Neural crest cell (in vitro differentiated cells): ENCODE data around the gene NLRP9. TPM values are rescaled to one million over a fixed set of nuclear protein-coding genes. Genes with fewer than 3 reads are reported as not detected.
"Not testable (repeated sequence)": the region's sequence is repeated elsewhere in the genome, so short reads cannot be mapped to it uniquely, and the experiment has no call there.

Experiments
- DNase-seq: peaks from one replicate; pipeline ENCODE4 v3.0.0; 2021; ENCODE audit warnings: low read depth, mixed read lengths, low spot score
- H3K27ac Mint-ChIP-seq: one replicate; pipeline ENCODE4 v1.8.0; 2021; ENCODE audit warnings: mild to moderate bottlenecking, mixed read lengths; ENCODE audit not compliant: unreplicated experiment
- H3K27me3 Mint-ChIP-seq: 2 replicates; pipeline ENCODE4 v1.8.0; 2021; ENCODE audit warnings: low read depth, mild to moderate bottlenecking, mixed read lengths
- H3K36me3 Mint-ChIP-seq: 2 replicates; pipeline ENCODE4 v1.8.0; 2021; ENCODE audit warnings: low read depth, mild to moderate bottlenecking, mixed read lengths
- H3K4me1 Mint-ChIP-seq: 2 replicates; pipeline ENCODE4 v1.8.0; 2021; ENCODE audit warnings: mixed read lengths
- H3K4me3 Mint-ChIP-seq: one replicate; pipeline ENCODE4 v1.8.0; 2021; ENCODE audit warnings: mild to moderate bottlenecking, mixed read lengths
- H3K9me3 Mint-ChIP-seq: 2 replicates; pipeline ENCODE4 v1.8.0; 2021; ENCODE audit warnings: mixed read lengths
- CTCF ChIP-seq: fragments of 200-600 bp; sonication (generic); conservative IDR thresholded peaks from 2 replicates; pipeline ENCODE4 v1.5.0; 2021; ENCODE audit warnings: antibody characterized with exemption, mild to moderate bottlenecking
- long read RNA-seq: library from polyadenylated mRNA; unstranded; transcript quantifications from one replicate; pipeline ENCODE4 v2.0.0, GENCODE V29; 2020
- total RNA-seq: library from RNA; stranded (reverse); gene quantifications from 2 replicates; pipeline ENCODE4 v1.2.1, GENCODE V29; 2021

Gene NLRP9
- total RNA-seq, result not detected in 2 replicates
- long read RNA-seq, result 0 reads

DNA sequence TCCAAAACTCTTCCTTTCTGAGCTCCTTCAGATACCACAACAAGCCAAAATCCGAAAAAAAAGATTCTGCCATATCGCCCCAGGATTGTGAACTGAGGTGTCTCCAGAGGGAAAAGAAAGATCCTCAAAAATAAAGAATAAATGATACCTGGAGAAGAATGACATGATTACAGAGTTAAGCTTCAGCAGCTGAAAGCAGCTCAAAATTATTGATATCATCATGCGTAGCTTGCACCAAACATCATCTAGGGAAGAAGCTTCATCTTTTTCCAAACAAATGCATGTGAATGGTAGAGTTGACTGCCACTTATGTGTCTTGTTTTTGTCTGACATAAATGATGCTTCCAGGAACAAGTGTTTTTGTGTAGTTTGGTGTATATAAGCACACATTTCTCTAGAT is at the start of gene NLRP9:
NLRP9 (minus strand) TSS at position 101 of the 400 bp plus-strand sequence; CDS start at position 73, 28 bp downstream.
- H3K4me1 Mint-ChIP-seq, result no peaks in the 10 kb centered on the region
- no peak for DNase-seq
- H3K27ac Mint-ChIP-seq, result no peak within 1 kb of the TSS
- no peaks in the 10 kb centered on the region for H3K36me3 Mint-ChIP-seq
- H3K9me3 Mint-ChIP-seq, result peaks cover 10% of the 10 kb centered on the region
- no peak for TF ChIP-seq CTCF
- H3K27me3 Mint-ChIP-seq, result no peaks in the 10 kb centered on the region
- no peak within 1 kb of the TSS for H3K4me3 Mint-ChIP-seq

DNA sequence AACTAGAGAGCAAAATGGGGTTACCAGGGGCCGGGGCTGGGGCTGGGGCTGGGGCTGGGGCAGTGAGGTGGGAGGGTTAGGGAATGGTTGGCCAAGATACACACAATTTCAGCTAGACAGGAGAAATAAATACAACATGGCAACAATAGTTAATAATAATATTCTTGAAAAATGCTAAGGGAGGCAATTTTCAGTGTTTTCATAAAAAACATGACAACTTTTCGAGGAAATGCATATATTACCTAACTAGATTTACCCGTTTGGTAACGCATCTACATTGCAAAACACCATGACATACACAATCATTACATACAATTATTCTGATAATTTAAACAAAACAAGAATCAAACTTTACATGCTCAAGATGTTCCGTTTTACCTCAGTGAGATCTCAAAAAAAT is 42.9 kb upstream of the NLRP9 start:
- no peak overlapping the region for H3K27ac Mint-ChIP-seq
- no peaks in the 10 kb centered on the region for H3K27me3 Mint-ChIP-seq
- DNase-seq, result no peak
- peaks cover 19% of the 10 kb centered on the region for H3K9me3 Mint-ChIP-seq
- no peak overlapping the region for H3K4me3 Mint-ChIP-seq
- no peaks in the 10 kb centered on the region for H3K4me1 Mint-ChIP-seq
- no peaks in the 10 kb centered on the region for H3K36me3 Mint-ChIP-seq
- no peak for TF ChIP-seq CTCF

GRCh38 chr19:55778331-55778730 is 40.1 kb upstream of the NLRP9 start:
- Mint-ChIP-seq H3K4me3 (no peak overlapping the region), H3K27me3 (no peaks in the 10 kb centered on the region), H3K9me3 (peaks cover 24% of the 10 kb centered on the region), H3K36me3 (no peaks in the 10 kb centered on the region), H3K27ac (no peak overlapping the region), H3K4me1 (no peaks in the 10 kb centered on the region)
- DNase-seq, result no peak
- TF ChIP-seq CTCF, result no peak

GRCh38 chr19:55777528-55777927 is 39.3 kb upstream of the NLRP9 start:
- Mint-ChIP-seq H3K27ac (no peak overlapping the region), H3K4me1 (no peaks in the 10 kb centered on the region), H3K9me3 (peaks cover 20% of the 10 kb centered on the region), H3K27me3 (no peaks in the 10 kb centered on the region), H3K4me3 (no peak overlapping the region), H3K36me3 (no peaks in the 10 kb centered on the region)
- no peak for DNase-seq
- no peak for TF ChIP-seq CTCF

GRCh38 chr19:55769632-55770031 is 31.4 kb upstream of the NLRP9 start:
- H3K27me3 Mint-ChIP-seq, H3K4me1 Mint-ChIP-seq, DNase-seq, H3K9me3 Mint-ChIP-seq, H3K27ac Mint-ChIP-seq, H3K4me3 Mint-ChIP-seq, H3K36me3 Mint-ChIP-seq: not testable (repeated sequence)

DNA sequence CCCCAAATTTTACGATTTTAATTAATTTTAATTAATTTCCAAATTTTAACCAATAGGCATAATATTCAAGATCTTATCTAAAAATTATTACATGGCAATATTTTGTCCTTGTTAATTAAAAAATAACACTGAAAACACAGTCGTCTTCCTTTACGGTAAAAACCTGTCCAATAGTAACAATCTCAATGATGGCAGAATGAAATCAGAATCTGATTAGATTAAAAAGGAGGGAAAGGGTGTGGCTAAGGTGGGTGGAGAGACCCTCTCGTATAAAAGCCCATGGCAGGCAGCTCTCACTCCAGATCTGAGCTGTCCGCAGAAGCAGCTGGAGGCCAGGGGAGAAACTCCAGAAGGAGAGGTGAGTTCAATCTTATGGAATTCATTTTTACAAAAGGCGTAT is 30.6 kb upstream of the NLRP9 start, which contains the start of gene RFPL4AL1:
RFPL4AL1 (plus strand) TSS at position 301 of the 400 bp plus-strand sequence. CDS start 2,687 bp downstream, outside the sequence.
- not testable (repeated sequence) for H3K27ac Mint-ChIP-seq, H3K9me3 Mint-ChIP-seq, H3K4me1 Mint-ChIP-seq, H3K4me3 Mint-ChIP-seq, H3K36me3 Mint-ChIP-seq, H3K27me3 Mint-ChIP-seq, DNase-seq

- Mint-ChIP-seq H3K4me3 (no peak overlapping the region), H3K27ac (no peak overlapping the region), H3K9me3 (peaks cover 7% of the 10 kb centered on the region), H3K27me3 (no peaks in the 10 kb centered on the region), H3K4me1 (no peaks in the 10 kb centered on the region), H3K36me3 (no peaks in the 10 kb centered on the region)
- DNase-seq, result no peak
- TF ChIP-seq CTCF, result no peak
Measured at GRCh38 chr19:55766466-55766865, 28.3 kb upstream of the NLRP9 start.

DNA sequence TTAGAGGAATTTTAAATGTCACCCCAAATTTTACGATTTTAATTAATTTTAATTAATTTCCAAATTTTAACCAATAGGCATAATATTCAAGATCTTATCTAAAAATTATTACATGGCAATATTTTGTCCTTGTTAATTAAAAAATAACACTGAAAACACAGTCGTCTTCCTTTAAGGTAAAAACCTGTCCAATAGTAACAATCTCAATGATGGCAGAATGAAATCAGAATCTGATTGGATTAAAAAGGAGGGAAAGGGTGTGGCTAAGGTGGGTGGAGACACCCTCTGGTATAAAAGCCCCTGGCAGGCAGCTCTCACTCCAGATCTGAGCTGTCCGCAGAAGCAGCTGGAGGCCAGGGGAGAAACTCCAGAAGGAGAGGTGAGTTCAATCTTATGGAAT is 20.6 kb upstream of the NLRP9 start, which contains the start of gene RFPL4A:
RFPL4A (plus strand) TSS at position 301 of the 400 bp plus-strand sequence. CDS start 2,704 bp downstream, outside the sequence.
- not testable (repeated sequence) for DNase-seq, H3K27me3 Mint-ChIP-seq, H3K27ac Mint-ChIP-seq, H3K4me3 Mint-ChIP-seq, H3K4me1 Mint-ChIP-seq, H3K36me3 Mint-ChIP-seq
- H3K9me3 Mint-ChIP-seq, result peaks cover 13% of the 10 kb centered on the region

GRCh38 chr19:55756808-55757207 is 18.6 kb upstream of the NLRP9 start:
- H3K4me1 Mint-ChIP-seq, H3K4me3 Mint-ChIP-seq, H3K27me3 Mint-ChIP-seq, DNase-seq, H3K36me3 Mint-ChIP-seq, H3K27ac Mint-ChIP-seq: not testable (repeated sequence)
- peaks cover 16% of the 10 kb centered on the region for H3K9me3 Mint-ChIP-seq
